ENCODE results near the gene PLAU. TPM values are rescaled to one million over a fixed set of nuclear protein-coding genes. Genes with fewer than 3 reads are reported as not detected.

Gene PLAU
- total and polyA plus RNA-seq, 9 of the 15 experiments (the other 6 are each of a cell fraction or from before 2014, with no cell fraction given) = 2.1 to 16.9 (median 3.3) TPM

- TF ChIP-seq NR2F6 (CRISPR knock-in tag; IDR thresholded peaks at IDR 0.05) (no peak), IFI16 (CRISPR knock-in tag; IDR thresholded peaks at IDR 0.05) (no peak), RERE (CRISPR knock-in tag; IDR thresholded peaks at IDR 0.05; ENCODE audit: borderline replicate concordance) (no peak), ZNF780A (CRISPR knock-in tag; IDR thresholded peaks at IDR 0.05) (no peak), HMBOX1 (IDR thresholded peaks at IDR 0.05) (no peak), SMARCE1 (IDR thresholded peaks at IDR 0.05) (peak; percentile 77), ZNF77 (CRISPR knock-in tag; IDR thresholded peaks at IDR 0.05) (no peak), HNRNPK (IDR thresholded peaks at IDR 0.05; ENCODE audit: low read depth, low read length, poor library complexity, severe bottlenecking) (no peak), ZNF143 (CRISPR knock-in tag; IDR thresholded peaks at IDR 0.05) (no peak), OTX1 (CRISPR knock-in tag; IDR thresholded peaks at IDR 0.05) (no peak), ARID1B (IDR thresholded peaks at IDR 0.05) (peak; percentile 78), BCOR (IDR thresholded peaks at IDR 0.05) (no peak), SUPT5H (IDR thresholded peaks at IDR 0.05) (no peak), SFPQ (IDR thresholded peaks at IDR 0.05; ENCODE audit: low read depth, low read length) (no peak), PHF8 (IDR thresholded peaks at IDR 0.05; ENCODE audit: borderline replicate concordance, low read length) (no peak), HMGN3 (IDR thresholded peaks at IDR 0.05; ENCODE audit: borderline replicate concordance, extremely low read depth, insufficient read length, low read depth, low read length) (no peak), RNF2 (IDR thresholded peaks at IDR 0.05) (no peak), CGGBP1 (CRISPR knock-in tag; IDR thresholded peaks at IDR 0.05) (no peak), ZNF444 (CRISPR knock-in tag; IDR thresholded peaks at IDR 0.05) (no peak), ZKSCAN8 (CRISPR knock-in tag; IDR thresholded peaks at IDR 0.05) (no peak), NFIC (IDR thresholded peaks at IDR 0.05) (no peak)
These were observed 21.1 kb downstream of the PLAU start (continued) for GRCh38 chr10:73931767-73932619.

All from K562 (cell line).